A549 (cell line): ENCODE data around the gene ZNF750. TPM values are rescaled to one million over a fixed set of nuclear protein-coding genes. Genes with fewer than 3 reads are reported as not detected.

ENCODE experiments used
- ATAC-seq, 2 experiments: fragments of 200-7000 bp in 1 of 2; fragments of >200 bp in 1 of 2; cut with Nextera tagmentation in 1 of 2; cut with Tn5 transposase in 1 of 2; 3 replicates each; pipeline versions ENCODE4 v1.8.0 to v1.9.1; 2018 to 2020; ENCODE audit warnings: mild to moderate bottlenecking in 1 of 2, moderate library complexity in 1 of 2
- CTCF ChIA-PET: fragments of 300-600 bp; sonication (Branson Sonifier 250); formaldehyde crosslinking; extraction: SDS; loops from one replicate; lab custom pipeline; 2021; ENCODE audit warnings: antibody characterized with exemption, inconsistent platforms; lab: Yijun Ruan, JAX
- POLR2A ChIA-PET: fragments of 350-600 bp; formaldehyde crosslinking; extraction: SDS; loops from one replicate; lab custom pipeline; 2021; ENCODE audit warnings: antibody characterized with exemption, inconsistent platforms; lab: Yijun Ruan, JAX
- DNase-seq, 2 experiments: peaks; one replicate each; pipeline versions ENCODE4 v3.0.0 to v3.0.0-alpha.2; 2011 to 2016; ENCODE audit warnings: low read depth in 1 of 2, low spot score in 1 of 2
- FAIRE-seq: peaks from 2 replicates; lab custom pipeline; 2011; peaks lifted over from hg19 to GRCh38; lab: Jason Lieb, UNC
- H3K27ac ChIP-seq, 2 experiments: fragments of >200 bp; sonication (Bioruptor Twin); formaldehyde crosslinking; 3 replicates each; pipeline ENCODE4 v1.5.1; 2016 to 2017
- H3K4me1 ChIP-seq: fragments of >200 bp; sonication (Bioruptor Twin); formaldehyde crosslinking; 3 replicates; pipeline ENCODE4 v1.6.1; 2016
- H3K4me2 ChIP-seq: fragments of >200 bp; sonication (Bioruptor Twin); formaldehyde crosslinking; 3 replicates; pipeline ENCODE4 v1.6.1; 2016
- H3K4me3 ChIP-seq: fragments of >200 bp; sonication (Bioruptor Twin); formaldehyde crosslinking; 3 replicates; pipeline ENCODE4 v1.5.1; 2016
- H3K9me3 ChIP-seq: fragments of >200 bp; sonication (Bioruptor Twin); formaldehyde crosslinking; 3 replicates; pipeline ENCODE4 v1.6.1; 2016
- CBX2 ChIP-seq: fragments of 200-600 bp; sonication (generic); IDR thresholded peaks from 2 replicates; pipeline ENCODE4 v1.6.1; 2016; ENCODE audit warnings: low read depth, mild to moderate bottlenecking, borderline replicate concordance
- CBX8 ChIP-seq: fragments of 200-600 bp; sonication (generic); IDR thresholded peaks from 2 replicates; pipeline ENCODE4 v1.6.1; 2016
- CEBPB ChIP-seq, 2 experiments: fragments of >200 bp in 1 of 2; sonication (Bioruptor Twin) in 1 of 2; formaldehyde crosslinking in 1 of 2; IDR thresholded peaks; 2 replicates each; pipeline ENCODE4 v1.6.1; 2012 to 2016
- CHD2 ChIP-seq: fragments of 150-350 bp; IDR thresholded peaks from 2 replicates; pipeline ENCODE4 v1.6.1; 2014; ENCODE audit warnings: low read length; ENCODE audit not compliant: partially characterized antibody
- CHD4 ChIP-seq: fragments of 200-600 bp; sonication (generic); IDR thresholded peaks from 2 replicates; pipeline ENCODE4 v1.6.1; 2016; ENCODE audit warnings: antibody characterized with exemption, mild to moderate bottlenecking, borderline replicate concordance
- ESRRA ChIP-seq: fragments of 150-350 bp; IDR thresholded peaks from 2 replicates; pipeline ENCODE4 v1.6.1; 2014; ENCODE audit warnings: mild to moderate bottlenecking, low read length, borderline replicate concordance
- FOSL2 ChIP-seq, 2 experiments: fragments of 450-650 bp in 1 of 2; fragments of >200 bp in 1 of 2; sonication (Bioruptor Twin) in 1 of 2; formaldehyde crosslinking; IDR thresholded peaks; 2 replicates each; pipeline versions ENCODE4 v1.5.0 to v1.6.1; 2016 to 2020; ENCODE audit warnings: mild to moderate bottlenecking in 1 of 2, moderate library complexity in 1 of 2
- FOXS1 ChIP-seq: fragments of 250-450 bp; sonication (Bioruptor Pico); IDR thresholded peaks from 2 replicates; pipeline ENCODE4 v1.5.0; 2020; ENCODE audit warnings: mild to moderate bottlenecking, moderate library complexity
- HDAC2 ChIP-seq: fragments of 200-600 bp; sonication (generic); IDR thresholded peaks from 2 replicates; pipeline ENCODE4 v1.6.1; 2016
- HOXA7 ChIP-seq: fragments of 250-450 bp; sonication (Bioruptor Pico); IDR thresholded peaks from 2 replicates; pipeline ENCODE4 v1.5.0; 2020; ENCODE audit warnings: mild to moderate bottlenecking, moderate library complexity
- HOXB13 ChIP-seq: fragments of 250-450 bp; sonication (Bioruptor Pico); IDR thresholded peaks from 2 replicates; pipeline ENCODE4 v1.5.0; 2020; ENCODE audit warnings: low read depth, mild to moderate bottlenecking, moderate library complexity
- KDM1A ChIP-seq: fragments of 200-600 bp; sonication (generic); IDR thresholded peaks from 2 replicates; pipeline ENCODE4 v1.6.1; 2016; ENCODE audit warnings: low read depth, mild to moderate bottlenecking
- MAFK ChIP-seq: fragments of 450-650 bp; IDR thresholded peaks from 2 replicates; pipeline ENCODE4 v1.6.1; 2014; ENCODE audit not compliant: partially characterized antibody
- MYC ChIP-seq: IDR thresholded peaks from 2 replicates; pipeline ENCODE4 v1.6.1; 2012; ENCODE audit warnings: mild to moderate bottlenecking, inconsistent platforms, low read length, improper control_type of control experiment, borderline replicate concordance
- NFE2L2 ChIP-seq: fragments of 150-350 bp; conservative IDR thresholded peaks from 2 replicates; pipeline ENCODE4 v1.6.1; 2014; ENCODE audit warnings: low read length
- NR3C1 ChIP-seq: fragments of >200 bp; sonication (Bioruptor Twin); formaldehyde crosslinking; IDR thresholded peaks from 3 replicates; pipeline ENCODE4 v1.6.1; 2017
- PHF8 ChIP-seq: fragments of 200-600 bp; sonication (generic); IDR thresholded peaks from 2 replicates; pipeline ENCODE4 v1.6.1; 2016; ENCODE audit warnings: low read depth, mild to moderate bottlenecking, antibody characterized with exemption, moderate library complexity, borderline replicate concordance
- POLR2AphosphoS2 ChIP-seq: conservative IDR thresholded peaks from 2 replicates; pipeline ENCODE4 v1.6.1; 2012; ENCODE audit warnings: low read length, improper control_type of control experiment, inconsistent platforms
- RCOR1 ChIP-seq: fragments of 150-350 bp; IDR thresholded peaks from 2 replicates; pipeline ENCODE4 v1.6.1; 2014; ENCODE audit warnings: antibody characterized with exemption, low read length, low read depth
- RFX5 ChIP-seq: fragments of 450-650 bp; IDR thresholded peaks from 2 replicates; pipeline ENCODE4 v1.7.1; 2014; ENCODE audit warnings: antibody characterized with exemption, mild to moderate bottlenecking, moderate library complexity
- SMC3 ChIP-seq: fragments of >200 bp; sonication (Bioruptor Twin); formaldehyde crosslinking; IDR thresholded peaks from 3 replicates; pipeline ENCODE4 v1.6.1; 2018; ENCODE audit warnings: inconsistent platforms
- SREBF2 ChIP-seq: fragments of 450-650 bp; IDR thresholded peaks from 2 replicates; pipeline ENCODE4 v1.6.1; 2014; ENCODE audit warnings: mild to moderate bottlenecking, moderate library complexity
- ZFP36 ChIP-seq: fragments of 450-650 bp; IDR thresholded peaks from 2 replicates; pipeline ENCODE4 v1.6.1; 2014; ENCODE audit warnings: borderline replicate concordance; ENCODE audit not compliant: partially characterized antibody
- WGBS: methylation state at CpG from one replicate; pipeline ENCODE4 v1.1.6; 2017; ENCODE audit errors: missing lambda C conversion rate; 5-methylcytosine and 5-hydroxymethylcytosine counted together
- polyA plus RNA-seq, 4 experiments: library from polyadenylated mRNA; depleted of rRNA in 3 of 4; stranded (reverse); fragments of >200 nt; fragmentation: RNase III in 1 of 4; extraction: RNeasy Plus Mini Kit Qiagen cat#74134 plus additional on column Dnase treatment in 1 of 4; gene quantifications; 2 replicates in 3 of 4; 3 replicates in 1 of 4; pipeline ENCODE4 v1.2.3, GENCODE V29; 2011 to 2017
- TF ChIP-seq, protein P1 (sequence below): fragments of 250-450 bp; sonication (Bioruptor Pico); IDR thresholded peaks from 2 replicates; pipeline ENCODE4 v1.5.0; 2021; ENCODE audit warnings: mild to moderate bottlenecking, moderate library complexity, borderline replicate concordance
- TF ChIP-seq, protein P2 (sequence below): IDR thresholded peaks from 2 replicates; pipeline ENCODE4 v1.6.1; 2012; ENCODE audit warnings: low read depth, borderline replicate concordance
- TF ChIP-seq, protein P3 (sequence below): fragments of 450-650 bp; IDR thresholded peaks from 2 replicates; pipeline ENCODE4 v1.6.1; 2014; ENCODE audit warnings: antibody characterized with exemption

Gene ZNF750
- polyA plus RNA-seq, 2 of the 4 experiments (the other 2 are of a cell fraction), result not detected

DNA sequence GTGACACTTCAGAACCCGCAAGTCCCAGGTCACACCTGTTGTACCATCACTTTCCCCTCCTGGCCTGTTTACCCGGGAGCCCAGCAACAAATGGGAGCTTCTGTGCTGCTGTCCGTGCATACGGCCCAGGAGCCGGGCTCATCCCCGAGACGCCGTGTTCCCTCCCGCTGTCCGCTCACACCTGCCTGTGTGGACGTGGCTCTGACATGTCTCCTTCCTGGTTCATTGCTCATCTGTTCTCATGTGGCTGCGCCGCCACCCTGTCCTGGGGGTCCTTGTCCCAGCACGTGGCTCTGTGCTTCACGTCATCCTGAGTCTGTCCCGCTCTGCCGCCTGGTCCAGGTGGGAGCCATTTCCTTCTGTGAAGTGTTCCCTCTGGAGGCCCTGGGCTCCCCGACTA lies 50.0 kb downstream of the ZNF750 start:
- ATAC-seq, result no peak
- POLR2A ChIA-PET, result no interaction called here

DNA sequence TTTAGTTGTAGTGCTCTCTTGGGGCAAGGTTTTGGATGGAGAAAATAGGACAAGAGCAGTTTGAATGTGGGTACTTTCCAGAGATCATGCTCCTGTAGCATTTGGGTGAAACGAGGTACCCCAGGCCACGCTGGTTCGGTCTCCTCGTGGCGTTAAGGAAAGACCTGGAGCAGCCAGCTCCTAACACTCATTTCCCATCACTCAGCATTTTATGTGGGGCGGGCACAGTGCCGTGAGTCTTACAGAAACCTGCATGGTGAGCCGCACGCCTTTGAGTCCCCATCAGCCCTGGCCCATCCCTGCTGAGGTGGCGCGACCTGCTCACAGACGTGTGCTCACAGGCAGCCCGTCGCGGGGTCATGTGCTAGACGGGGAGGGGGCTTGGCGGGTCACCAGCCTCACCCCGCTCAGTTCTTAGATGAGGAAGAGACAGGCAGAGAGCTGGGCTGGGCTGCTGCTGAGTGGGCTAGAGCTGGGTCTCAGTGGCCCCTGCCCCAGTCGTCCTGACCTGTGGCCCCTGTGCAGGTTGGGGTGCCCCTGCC lies 50.7 kb downstream of the ZNF750 start:
- ChIA-PET CTCF (interaction anchor here (1.0 to 7.9 kb wide), 4 partner anchors 11 to 391 kb away, joined by 3 to 94 read pairs (median 7); no protein-coding TSS in a partner anchor), POLR2A (no interaction called here)
- FAIRE-seq (no peak), DNase-seq (no peak), ATAC-seq (0 out of 6 replicates have a peak, but pooled peaks of 1 of the 2 experiments have one; percentile 5)
- no peaks in the 10 kb centered on the region for H3K4me1 ChIP-seq
- 92% methylated on average over 19 of the region's 19 CpGs for WGBS
- no peak overlapping the region for H3K27ac ChIP-seq
- H3K4me2 ChIP-seq, result no peak overlapping the region
- H3K9me3 ChIP-seq, result no peaks in the 10 kb centered on the region
- TF ChIP-seq SMC3 (no peak), MAFK (peak; percentile 80)
- TF ChIP-seq, all 56 proteins: peak for 1
- no peak overlapping the region for H3K4me3 ChIP-seq

More for the DNA sequence above, 50.0 kb downstream of the ZNF750 start:
- H3K4me2 ChIP-seq, result no peak overlapping the region
- no peak overlapping the region for H3K27ac ChIP-seq
- WGBS, result 97% methylated on average over 18 of the region's 18 CpGs
- FAIRE-seq (no peak), DNase-seq (no peak)
- no peaks in the 10 kb centered on the region for H3K9me3 ChIP-seq
- CTCF ChIA-PET, result interaction anchor here (1.0 to 7.9 kb wide), 3 partner anchors 11 to 390 kb away, joined by 3 to 94 read pairs (median 3); no protein-coding TSS in a partner anchor
- H3K4me3 ChIP-seq, result no peak overlapping the region
- H3K4me1 ChIP-seq, result no peaks in the 10 kb centered on the region
- TF ChIP-seq MYC (no peak), CBX8 (no peak), SREBF2 (no peak), CHD2 (no peak), ZFP36 (no peak), HOXB13 (CRISPR knock-in tag) (no peak), FOSL2 (IDR thresholded peaks at IDR 0.05) (no peak), FOSL2 (CRISPR knock-in tag; IDR thresholded peaks at IDR 0.05) (no peak), ESRRA (no peak), RFX5 (no peak), HDAC2 (no peak), CEBPB (IDR thresholded peaks at IDR 0.05) (no peak), KDM1A (no peak), CHD4 (no peak), NR3C1 (no peak)
- TF ChIP-seq, protein P1, sequence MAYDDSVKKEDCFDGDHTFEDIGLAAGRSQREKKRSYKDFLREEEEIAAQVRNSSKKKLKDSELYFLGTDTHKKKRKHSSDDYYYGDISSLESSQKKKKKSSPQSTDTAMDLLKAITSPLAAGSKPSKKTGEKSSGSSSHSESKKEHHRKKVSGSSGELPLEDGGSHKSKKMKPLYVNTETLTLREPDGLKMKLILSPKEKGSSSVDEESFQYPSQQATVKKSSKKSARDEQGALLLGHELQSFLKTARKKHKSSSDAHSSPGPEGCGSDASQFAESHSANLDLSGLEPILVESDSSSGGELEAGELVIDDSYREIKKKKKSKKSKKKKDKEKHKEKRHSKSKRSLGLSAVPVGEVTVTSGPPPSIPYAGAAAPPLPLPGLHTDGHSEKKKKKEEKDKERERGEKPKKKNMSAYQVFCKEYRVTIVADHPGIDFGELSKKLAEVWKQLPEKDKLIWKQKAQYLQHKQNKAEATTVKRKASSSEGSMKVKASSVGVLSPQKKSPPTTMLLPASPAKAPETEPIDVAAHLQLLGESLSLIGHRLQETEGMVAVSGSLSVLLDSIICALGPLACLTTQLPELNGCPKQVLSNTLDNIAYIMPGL (CRISPR knock-in tag), result no peak
- TF ChIP-seq, protein P2, sequence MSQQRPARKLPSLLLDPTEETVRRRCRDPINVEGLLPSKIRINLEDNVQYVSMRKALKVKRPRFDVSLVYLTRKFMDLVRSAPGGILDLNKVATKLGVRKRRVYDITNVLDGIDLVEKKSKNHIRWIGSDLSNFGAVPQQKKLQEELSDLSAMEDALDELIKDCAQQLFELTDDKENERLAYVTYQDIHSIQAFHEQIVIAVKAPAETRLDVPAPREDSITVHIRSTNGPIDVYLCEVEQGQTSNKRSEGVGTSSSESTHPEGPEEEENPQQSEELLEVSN, result no peak

DNA sequence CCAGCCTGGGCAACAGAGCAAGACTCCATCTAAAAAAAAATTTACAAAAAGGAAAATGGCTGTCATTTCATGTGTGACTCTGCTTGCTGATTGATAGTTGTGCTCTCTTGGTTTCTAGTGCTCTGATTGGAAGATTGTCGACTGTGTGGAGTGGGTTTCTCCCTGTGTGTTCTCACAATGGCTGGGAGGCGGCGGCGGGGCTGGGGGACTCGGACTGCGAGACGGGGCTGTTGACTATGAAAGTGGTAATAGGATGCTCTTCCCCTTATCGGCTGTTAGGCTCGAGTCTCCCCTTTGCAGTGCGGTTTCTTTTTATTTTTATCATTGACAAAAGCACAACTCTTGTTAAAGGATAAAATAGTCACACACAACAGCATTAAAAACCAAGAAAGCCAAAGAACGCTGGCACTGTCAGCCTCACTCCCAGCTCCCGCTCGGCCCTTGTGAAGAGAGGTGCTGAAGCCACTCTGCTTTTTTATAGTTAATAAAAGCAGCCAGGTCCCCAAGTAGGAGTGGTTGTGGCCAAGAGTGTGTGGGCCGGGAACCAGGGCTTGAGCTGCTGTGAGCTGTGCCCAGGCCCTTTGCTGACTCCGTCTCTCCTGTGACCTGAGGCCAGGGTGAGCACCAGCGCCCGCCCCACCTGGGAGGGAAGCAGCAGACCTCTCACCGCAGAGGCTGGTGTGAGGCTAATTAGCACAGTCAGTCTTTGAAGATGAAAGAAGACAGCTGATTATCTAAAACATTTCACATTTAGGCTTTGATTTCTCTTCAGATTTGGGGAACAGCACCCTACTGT lies 51.4 kb downstream of the ZNF750 start:
- no peak for FAIRE-seq
- no peak for DNase-seq
- Histone ChIP-seq H3K27ac (no peak overlapping the region), H3K4me1 (no peaks in the 10 kb centered on the region), H3K4me2 (no peak overlapping the region), H3K9me3 (no peaks in the 10 kb centered on the region), H3K4me3 (no peak overlapping the region)
- CTCF ChIA-PET, result interaction anchor here (2.2 to 7.9 kb wide), 2 partner anchors 10 to 120 kb away, joined by 11 to 94 read pairs; no protein-coding TSS in a partner anchor
- POLR2A ChIA-PET, result no interaction called here
- WGBS, result 93% methylated on average over 18 of the region's 18 CpGs
- no peak for ATAC-seq
- no peak for TF ChIP-seq POLR2AphosphoS2
- no peak for TF ChIP-seq HOXB13 (CRISPR knock-in tag)
- TF ChIP-seq NFE2L2, result no peak
- TF ChIP-seq NR3C1, result no peak
- TF ChIP-seq HOXA7, result no peak
- no peak for TF ChIP-seq FOXS1 (CRISPR knock-in tag)
- TF ChIP-seq, protein P3, sequence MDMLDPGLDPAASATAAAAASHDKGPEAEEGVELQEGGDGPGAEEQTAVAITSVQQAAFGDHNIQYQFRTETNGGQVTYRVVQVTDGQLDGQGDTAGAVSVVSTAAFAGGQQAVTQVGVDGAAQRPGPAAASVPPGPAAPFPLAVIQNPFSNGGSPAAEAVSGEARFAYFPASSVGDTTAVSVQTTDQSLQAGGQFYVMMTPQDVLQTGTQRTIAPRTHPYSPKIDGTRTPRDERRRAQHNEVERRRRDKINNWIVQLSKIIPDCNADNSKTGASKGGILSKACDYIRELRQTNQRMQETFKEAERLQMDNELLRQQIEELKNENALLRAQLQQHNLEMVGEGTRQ, result no peak
- no peak for TF ChIP-seq CHD2
- TF ChIP-seq RCOR1, result no peak
- TF ChIP-seq MYC, result no peak
- TF ChIP-seq CBX2, result no peak
- TF ChIP-seq CBX8, result no peak
- TF ChIP-seq, protein P1 (CRISPR knock-in tag), result no peak
- no peak for TF ChIP-seq PHF8
- no peak for TF ChIP-seq KDM1A
- TF ChIP-seq CHD4, result no peak
